K562 (cell line): ENCODE data around the gene GRM3. TPM values are rescaled to one million over a fixed set of nuclear protein-coding genes. Genes with fewer than 3 reads are reported as not detected.

Source experiments
- ATAC-seq: fragments of 200-7000 bp; cut with Tn5 transposase; 3 replicates; pipeline ENCODE4 v1.9.1; 2020; ENCODE audit warnings: moderate library complexity
- BruUV-seq: library from RNA; stranded (reverse); fragments of 400-500 nt; replicated peaks from 2 replicates; lab custom pipeline; 2021; lab: Mats Ljungman, UMichigan
- CTCF ChIA-PET: fragments of 300-600 bp; formaldehyde crosslinking; extraction: SDS; loops from one replicate; lab custom pipeline; 2021; ENCODE audit warnings: low intra/inter-chr PET ratio; lab: Yijun Ruan, JAX
- POLR2A ChIA-PET: fragments of 300-600, 350-650 bp; sonication (Branson Sonifier 250); formaldehyde crosslinking; extraction: SDS; loops from one replicate; lab custom pipeline; 2021; ENCODE audit warnings: antibody characterized with exemption, inconsistent platforms; lab: Yijun Ruan, JAX
- DNase-seq, 4 experiments: peaks; one replicate each; pipeline versions ENCODE4 v3.0.0 to v3.0.0-alpha.2; 2011 to 2018; ENCODE audit warnings: low spot score in 3 of 4, mixed read lengths in 3 of 4; ENCODE audit errors: extremely low read depth in 1 of 4
- FAIRE-seq: peaks from 2 replicates; lab custom pipeline; 2011; peaks lifted over from hg19 to GRCh38; lab: Jason Lieb, UNC
- H2AFZ ChIP-seq: 2 replicates; pipeline ENCODE4 v1.6.0; 2011; ENCODE audit warnings: low read depth, low read length, control low read depth, inconsistent platforms
- H3K27ac ChIP-seq: fragments of 200-600 bp; 3 replicates; pipeline ENCODE4 v1.8.0; 2011; ENCODE audit warnings: low read depth, mild to moderate bottlenecking, control low read depth, inconsistent platforms, low read length, moderate library complexity, mixed read lengths; ENCODE audit errors: extremely low read depth
- H3K27me3 ChIP-seq, 2 experiments: fragments of 300-600 bp in 1 of 2; 2 replicates in 1 of 2; 3 replicates in 1 of 2; pipeline versions ENCODE4 v1.6.0 to v1.8.0; 2011; ENCODE audit warnings: inconsistent platforms in 2 of 2, low read length in 2 of 2, mild to moderate bottlenecking in 1 of 2, mixed read lengths in 1 of 2, moderate library complexity in 1 of 2; ENCODE audit not compliant: control insufficient read depth in 2 of 2, insufficient read depth in 2 of 2
- H3K36me3 ChIP-seq: fragments of 300-600 bp; 3 replicates; pipeline ENCODE4 v1.8.0; 2011; ENCODE audit warnings: mild to moderate bottlenecking, low read length, inconsistent platforms; ENCODE audit not compliant: control insufficient read depth, insufficient read depth
- H3K4me1 ChIP-seq, 2 experiments: fragments of 200-600 bp in 1 of 2; replicated peaks in 1 of 2; 2 replicates in 1 of 2; 3 replicates in 1 of 2; pipeline versions ENCODE4 v1.5.1 to v1.8.0; 2011; ENCODE audit warnings: inconsistent platforms in 2 of 2, low read length in 2 of 2, mild to moderate bottlenecking in 1 of 2, mixed read lengths in 1 of 2, moderate library complexity in 1 of 2; ENCODE audit not compliant: control insufficient read depth in 2 of 2, insufficient read depth in 2 of 2
- H3K4me2 ChIP-seq: 2 replicates; pipeline ENCODE4 v1.6.1; 2011; ENCODE audit warnings: low read length, control low read depth, inconsistent platforms, mixed read lengths; ENCODE audit not compliant: insufficient read depth
- H3K4me3 ChIP-seq: fragments of 200-600 bp; sonication (generic), shearing (Covaris generic); 2 replicates; pipeline ENCODE4 v1.5.1; 2016; ENCODE audit warnings: control low read depth, inconsistent platforms
- H3K79me2 ChIP-seq: fragments of 200-600 bp; 3 replicates; pipeline ENCODE4 v1.8.0; 2011; ENCODE audit warnings: low read length, inconsistent platforms; ENCODE audit not compliant: control insufficient read depth, insufficient read depth
- H3K9ac ChIP-seq, 2 experiments: 2 replicates each; pipeline versions ENCODE4 v1.6.0 to v1.6.1; 2011; ENCODE audit warnings: low read depth in 2 of 2, low read length in 2 of 2, control low read depth in 1 of 2, inconsistent platforms in 1 of 2, mild to moderate bottlenecking in 1 of 2, mixed read lengths in 1 of 2; ENCODE audit not compliant: insufficient read depth in 1 of 2
- H3K9me1 ChIP-seq: one replicate; pipeline ENCODE4 v1.6.0; 2011; ENCODE audit warnings: inconsistent platforms, mild to moderate bottlenecking, low read length, moderate library complexity; ENCODE audit not compliant: control insufficient read depth, insufficient read depth
- H3K9me3 ChIP-seq: replicated peaks from 2 replicates; pipeline ENCODE4 v1.5.1; 2011; ENCODE audit warnings: low read depth, low read length, inconsistent platforms; ENCODE audit not compliant: control insufficient read depth, insufficient read depth
- H4K20me1 ChIP-seq: replicated peaks from 2 replicates; pipeline ENCODE4 v1.6.1; 2011; ENCODE audit warnings: low read length, inconsistent platforms, mixed read lengths; ENCODE audit not compliant: control insufficient read depth, insufficient read depth
- CHCHD3 ChIP-seq: fragments of 250-450 bp; sonication (Bioruptor Pico); IDR thresholded peaks from 2 replicates; pipeline ENCODE4 v2.1.2; 2022; ENCODE audit warnings: mild to moderate bottlenecking
- FOXJ2 ChIP-seq: fragments of 200-800 bp; sonication (Bioruptor generic); IDR thresholded peaks from 2 replicates; pipeline ENCODE4 v1.6.1; 2016; ENCODE audit warnings: missing genetic modification characterization, missing compliant biosample characterization
- GABPB1 ChIP-seq: sonication (generic); formaldehyde crosslinking; IDR thresholded peaks from 2 replicates; pipeline ENCODE4 v1.8.0; 2022; ENCODE audit warnings: mild to moderate bottlenecking, missing genetic modification reagents
- HBP1 ChIP-seq: fragments of 450-650 bp; formaldehyde crosslinking; IDR thresholded peaks from 2 replicates; pipeline ENCODE4 v1.4.0; 2022; ENCODE audit warnings: missing genetic modification characterization
- ILF3 ChIP-seq: fragments of 450-650 bp; IDR thresholded peaks from 2 replicates; pipeline ENCODE4 v1.6.1; 2018; ENCODE audit warnings: antibody characterized with exemption, mild to moderate bottlenecking, moderate library complexity, borderline replicate concordance
- MAZ ChIP-seq, 2 experiments: fragments of 450-650 bp in 1 of 2; sonication (generic) in 1 of 2; formaldehyde crosslinking; IDR thresholded peaks in 1 of 2; conservative IDR thresholded peaks in 1 of 2; 2 replicates each; pipeline versions ENCODE4 v1.4.0 to v1.5.0; 2020; ENCODE audit warnings: mild to moderate bottlenecking in 1 of 2, missing genetic modification reagents in 1 of 2
- POLR2AphosphoS5 ChIP-seq: IDR thresholded peaks from 2 replicates; pipeline ENCODE4 v1.6.1; 2011; ENCODE audit warnings: mild to moderate bottlenecking, low read depth, low read length, moderate library complexity; ENCODE audit not compliant: control insufficient read depth, insufficient read depth
- SRSF1 ChIP-seq: fragments of 200-400 bp; formaldehyde crosslinking; IDR thresholded peaks from 2 replicates; pipeline ENCODE4 v1.6.1; 2017; ENCODE audit warnings: mild to moderate bottlenecking, low read depth, low read length, moderate library complexity
- WGBS: fragments of 100-300 bp; shearing (Covaris generic); methylation state at CpG from one replicate; pipeline ENCODE4 v1.1.6; 2016; ENCODE audit warnings: low coverage, mixed read lengths; ENCODE audit not compliant: insufficient coverage; ENCODE audit errors: missing lambda C conversion rate; 5-methylcytosine and 5-hydroxymethylcytosine counted together
- in situ Hi-C: fragments of 300-500 bp; cut with MboI; formaldehyde crosslinking; loops from 4 replicates; pipeline ENCODE4 v1.15.0; 2018; ENCODE audit warnings: inconsistent platforms, mixed read lengths
- intact Hi-C: fragments of 100-400 bp; cut with micrococcal nuclease; formaldehyde crosslinking; loops from 2 replicates; pipeline ENCODE4 v1.14.2; 2022
- polyA plus RNA-seq, 8 experiments: library from polyadenylated mRNA; depleted of rRNA in 4 of 8; stranded (reverse) in 5 of 8; unstranded in 3 of 8; fragments of >200 nt; fragmentation: Nextera tagmentation in 2 of 8; fragmentation: Illumina TruSeq in 1 of 8; extraction: Ambion mirVana in 2 of 8; extraction: Trizol in 1 of 8; gene quantifications; 2 replicates each; pipeline versions ENCODE4 v1.2.1 to v1.2.3, GENCODE V29; 2011 to 2014; ENCODE audit warnings: inconsistent platforms in 1 of 8, missing spikeins in 1 of 8
- total RNA-seq, 7 experiments: library from RNA; depleted of rRNA in 6 of 7; stranded (reverse); fragments of >200 nt in 6 of 7; fragmentation: Illumina TruSeq in 2 of 7; extraction: Trizol in 2 of 7; gene quantifications; 2 replicates each; pipeline versions ENCODE4 v1.2.1 to v1.2.3, GENCODE V29; 2011 to 2021; ENCODE audit warnings: low replicate concordance in 1 of 7
- TF ChIP-seq, protein P1 (sequence below): sonication (generic); formaldehyde crosslinking; IDR thresholded peaks from 2 replicates; pipeline ENCODE4 v1.5.0; 2020; ENCODE audit warnings: missing genetic modification reagents

The GRM3 gene
- total and polyA plus RNA-seq, 9 of the 15 experiments (the other 6 are each of a cell fraction or from before 2014, with no cell fraction given) = 0.03 to 0.08 (median 0.03) TPM; not detected in 6

- ChIA-PET POLR2A (no interaction called here), CTCF (no interaction called here)
- Histone ChIP-seq H3K36me3 (no peaks in the 10 kb centered on the region), H3K9me1 (no peaks in the 10 kb centered on the region), H3K27ac (no peak overlapping the region), H3K4me2 (no peak overlapping the region), H3K9ac (no peak overlapping the region), H3K9me3 (no peaks in the 10 kb centered on the region), H3K4me1 (no peaks in the 10 kb centered on the region), H3K4me3 (no peak overlapping the region), H4K20me1 (no peaks in the 10 kb centered on the region), H2AFZ (no peak overlapping the region), H3K27me3 (no peaks in the 10 kb centered on the region), H3K79me2 (no peaks in the 10 kb centered on the region)
- WGBS = 3% methylated on average over 4 of the region's 4 CpGs
- no peak for DNase-seq
- no TSS peak for BruUV-seq
- no peak for FAIRE-seq
- TF ChIP-seq MAZ (CRISPR knock-in tag; conservative IDR thresholded peaks at IDR 0.05 in 1 of 2, IDR thresholded peaks at IDR 0.05 in 1 of 2) (no peak), POLR2AphosphoS5 (no peak), FOXJ2 (tag) (no peak), HBP1 (CRISPR knock-in tag) (no peak), SRSF1 (no peak), ILF3 (no peak), CHCHD3 (CRISPR knock-in tag) (no peak), GABPB1 (CRISPR knock-in tag) (no peak)
- TF ChIP-seq, protein P1, sequence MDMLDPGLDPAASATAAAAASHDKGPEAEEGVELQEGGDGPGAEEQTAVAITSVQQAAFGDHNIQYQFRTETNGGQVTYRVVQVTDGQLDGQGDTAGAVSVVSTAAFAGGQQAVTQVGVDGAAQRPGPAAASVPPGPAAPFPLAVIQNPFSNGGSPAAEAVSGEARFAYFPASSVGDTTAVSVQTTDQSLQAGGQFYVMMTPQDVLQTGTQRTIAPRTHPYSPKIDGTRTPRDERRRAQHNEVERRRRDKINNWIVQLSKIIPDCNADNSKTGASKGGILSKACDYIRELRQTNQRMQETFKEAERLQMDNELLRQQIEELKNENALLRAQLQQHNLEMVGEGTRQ (CRISPR knock-in tag) = no peak
- intact Hi-C loops (loop anchor here (10.0 kb wide), 1 partner anchor 695 kb away; no protein-coding TSS in a partner anchor), in situ Hi-C loops (no loop called here)
- no peak for ATAC-seq
Measured at GRCh38 chr7:86749741-86750665, 106.3 kb downstream of the GRM3 start.
